Posterior cingulate gyrus (tissue), 11 donors: ENCODE data around the gene RFLNA.
A peak's percentile ranks its signal among the peaks of the same experiment; 100 is the strongest.

Source experiments
- DNase-seq, 10 donors: peaks; one replicate each; pipeline versions ENCODE4 v3.0.0 to v3.0.0-alpha.2; 2020 to 2021; ENCODE audit warnings: mixed read lengths in 3 of 10
- intact Hi-C: fragments of 100-400 bp; cut with DNase I; formaldehyde crosslinking; loops from one replicate; pipeline ENCODE4 v1.15.1; 2023

Gene RFLNA

GRCh38 chr12:124351422-124351821 is 56.5 kb downstream of the RFLNA start:
- DNase-seq: peak in 2 of 10 donors; percentile 54 to 80
- intact Hi-C loops: no loop called here

GRCh38 chr12:124352257-124352656 is 57.4 kb downstream of the RFLNA start:
- DNase-seq: no peak
- intact Hi-C loops: no loop called here

GRCh38 chr12:124352839-124353238 is 57.9 kb downstream of the RFLNA start:
- no peak for DNase-seq
- intact Hi-C loops: no loop called here

- DNase-seq: no peak
- intact Hi-C loops: no loop called here
Measured at GRCh38 chr12:124354400-124354799, 59.5 kb downstream of the RFLNA start.

- DNase-seq: no peak
- intact Hi-C loops: no loop called here
Measured at GRCh38 chr12:124356221-124356620, 61.3 kb downstream of the RFLNA start.

GRCh38 chr12:124357616-124358015 is 62.7 kb downstream of the RFLNA start:
- no peak for DNase-seq
- intact Hi-C loops: no loop called here

- DNase-seq: no peak
- intact Hi-C loops: no loop called here
Measured at GRCh38 chr12:124358572-124358971, 63.7 kb downstream of the RFLNA start.

- intact Hi-C loops: no loop called here
- peak in 8 of 10 donors; percentile 43 to 94 (median 74) for DNase-seq
Measured at GRCh38 chr12:124359671-124360581, 65.0 kb downstream of the RFLNA start.

- no peak for DNase-seq
- intact Hi-C loops: no loop called here
Measured at GRCh38 chr12:124361074-124361970, 66.4 kb downstream of the RFLNA start.

GRCh38 chr12:124361996-124362395 is 67.1 kb downstream of the RFLNA start:
- intact Hi-C loops: no loop called here

GRCh38 chr12:124363353-124363965 is 68.6 kb downstream of the RFLNA start:
- no peak for DNase-seq
- intact Hi-C loops: no loop called here

More at GRCh38 chr12:124361996-124362395, 67.1 kb downstream of the RFLNA start:
- no peak for DNase-seq

GRCh38 chr12:124364543-124364942 is 69.7 kb downstream of the RFLNA start:
- DNase-seq: no peak
- intact Hi-C loops: no loop called here
